Neuron (in vitro differentiated cells): ENCODE measurements around the gene LRP1.

Experiments used
- H2AFZ ChIP-seq: one replicate; pipeline ENCODE4 v1.6.1; 2013; ENCODE audit warnings: low read depth, mild to moderate bottlenecking, inconsistent platforms, low read length, moderate library complexity
- H3K27me3 ChIP-seq: one replicate; pipeline ENCODE4 v1.6.1; 2013; ENCODE audit warnings: low read length; ENCODE audit not compliant: insufficient read depth
- H3K36me3 ChIP-seq: one replicate; pipeline ENCODE4 v1.6.1; 2013; ENCODE audit warnings: low read length; ENCODE audit not compliant: insufficient read depth
- H3K4me1 ChIP-seq: one replicate; pipeline ENCODE4 v1.6.1; 2013; ENCODE audit warnings: low read length; ENCODE audit not compliant: insufficient read depth
- H3K4me3 ChIP-seq: 2 replicates; pipeline ENCODE4 v1.5.1; 2013; ENCODE audit warnings: mild to moderate bottlenecking, low read length, moderate library complexity
- H3K9me3 ChIP-seq: one replicate; pipeline ENCODE4 v1.6.1; 2013; ENCODE audit warnings: low read length

The LRP1 gene

DNA sequence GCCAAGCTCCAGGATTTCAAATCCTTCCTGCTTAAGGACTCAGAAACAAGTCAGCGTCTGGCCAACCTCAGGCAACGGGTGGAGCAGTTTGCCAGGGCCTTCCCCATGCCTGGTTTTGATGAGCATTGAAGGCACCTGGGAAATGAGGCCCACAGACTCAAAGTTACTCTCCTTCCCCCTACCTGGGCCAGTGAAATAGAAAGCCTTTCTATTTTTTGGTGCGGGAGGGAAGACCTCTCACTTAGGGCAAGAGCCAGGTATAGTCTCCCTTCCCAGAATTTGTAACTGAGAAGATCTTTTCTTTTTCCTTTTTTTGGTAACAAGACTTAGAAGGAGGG lies 105.9 kb downstream of the LRP1 start:
- Histone ChIP-seq H3K27me3 (no peaks in the 10 kb centered on the region), H2AFZ (no peak overlapping the region), H3K36me3 (peaks cover 36% of the 10 kb centered on the region), H3K9me3 (no peaks in the 10 kb centered on the region), H3K4me1 (peaks cover 19% of the 10 kb centered on the region), H3K4me3 (no peak overlapping the region)

DNA sequence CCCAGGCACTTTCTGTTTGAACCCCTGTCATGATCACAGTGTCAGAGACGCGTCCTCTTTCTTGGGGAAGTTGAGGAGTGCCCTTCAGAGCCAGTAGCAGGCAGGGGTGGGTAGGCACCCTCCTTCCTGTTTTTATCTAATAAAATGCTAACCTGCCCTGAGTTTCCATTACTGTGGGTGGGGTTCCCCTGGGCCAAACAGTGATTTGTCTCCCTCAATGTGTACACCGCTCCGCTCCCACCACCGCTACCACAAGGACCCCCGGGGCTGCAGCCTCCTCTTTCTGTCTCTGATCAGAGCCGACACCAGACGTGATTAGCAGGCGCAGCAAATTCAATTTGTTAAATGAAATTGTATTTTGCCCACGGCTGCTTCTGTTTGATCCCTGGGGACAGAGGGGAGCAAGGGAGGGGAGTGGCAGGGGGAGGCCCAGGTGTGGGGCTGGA lies 106.3 kb downstream of the LRP1 start:
- Histone ChIP-seq H2AFZ (no peak overlapping the region), H3K27me3 (no peaks in the 10 kb centered on the region), H3K4me1 (peaks cover 23% of the 10 kb centered on the region), H3K4me3 (no peak overlapping the region), H3K9me3 (no peaks in the 10 kb centered on the region), H3K36me3 (peaks cover 36% of the 10 kb centered on the region)

DNA sequence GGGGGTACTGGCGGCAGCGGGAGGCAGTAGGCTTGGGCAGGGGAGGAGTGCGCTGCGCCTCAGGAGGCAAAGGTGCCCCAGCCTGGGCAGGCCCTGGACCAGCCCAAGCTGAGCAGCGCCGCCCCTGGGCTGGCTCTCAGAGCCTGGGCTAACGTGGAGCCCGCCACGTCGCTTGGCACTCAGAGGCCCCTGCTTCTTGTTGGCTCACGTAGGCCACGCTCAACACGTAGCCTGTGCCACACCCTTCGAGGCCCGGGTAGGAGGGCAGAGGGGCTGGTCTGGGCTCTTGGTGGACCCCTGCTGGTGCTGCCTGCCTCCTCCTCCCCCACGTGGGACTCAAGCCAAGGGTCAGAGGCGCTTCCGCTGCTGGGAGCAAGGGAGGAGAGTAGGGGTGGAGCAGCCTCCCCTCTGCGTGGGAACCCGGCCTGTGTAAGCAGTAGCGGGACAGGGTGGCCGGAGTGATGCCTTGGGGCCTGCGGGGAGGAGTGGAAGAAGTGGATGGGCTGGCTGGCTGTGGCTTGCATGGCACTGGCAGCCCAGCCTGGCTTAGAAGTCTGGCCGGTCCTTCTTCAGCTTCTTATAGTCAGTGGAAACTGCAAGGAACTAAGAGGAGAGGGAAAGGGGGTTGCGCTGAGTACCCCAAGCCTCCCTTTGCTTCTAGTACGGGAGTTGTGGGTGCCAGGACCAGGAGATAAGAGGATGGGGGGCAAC lies 106.9 kb downstream of the LRP1 start:
- H3K36me3 ChIP-seq = peaks cover 36% of the 10 kb centered on the region
- no peaks in the 10 kb centered on the region for H3K27me3 ChIP-seq
- peaks cover 25% of the 10 kb centered on the region for H3K4me1 ChIP-seq
- H3K9me3 ChIP-seq = no peaks in the 10 kb centered on the region
- H3K4me3 ChIP-seq = no peak overlapping the region
- H2AFZ ChIP-seq = no peak overlapping the region

DNA sequence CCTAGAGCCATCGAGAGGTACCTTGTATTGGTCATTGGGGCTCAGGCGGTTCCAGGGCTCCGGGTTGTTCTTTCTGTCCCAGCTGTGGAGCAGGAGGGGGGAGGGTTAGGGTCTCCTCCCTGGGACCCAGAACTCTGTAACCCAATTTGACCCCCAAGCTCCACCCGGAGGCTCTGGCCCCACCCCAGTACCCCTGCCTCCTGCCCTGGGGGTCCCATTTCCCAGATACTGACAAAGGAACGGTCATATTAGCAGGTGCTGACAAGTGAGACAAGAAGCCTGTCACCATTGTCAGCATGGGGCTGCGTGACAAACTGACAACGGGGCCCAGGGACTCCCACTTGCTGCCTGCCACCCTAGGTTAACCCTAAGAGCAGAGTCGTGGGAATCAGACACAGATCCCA lies 107.4 kb downstream of the LRP1 start:
- no peaks in the 10 kb centered on the region for H3K9me3 ChIP-seq
- peaks cover 23% of the 10 kb centered on the region for H3K4me1 ChIP-seq
- H3K27me3 ChIP-seq = no peaks in the 10 kb centered on the region
- no peak overlapping the region for H3K4me3 ChIP-seq
- peaks cover 36% of the 10 kb centered on the region for H3K36me3 ChIP-seq
- H2AFZ ChIP-seq = no peak overlapping the region

DNA sequence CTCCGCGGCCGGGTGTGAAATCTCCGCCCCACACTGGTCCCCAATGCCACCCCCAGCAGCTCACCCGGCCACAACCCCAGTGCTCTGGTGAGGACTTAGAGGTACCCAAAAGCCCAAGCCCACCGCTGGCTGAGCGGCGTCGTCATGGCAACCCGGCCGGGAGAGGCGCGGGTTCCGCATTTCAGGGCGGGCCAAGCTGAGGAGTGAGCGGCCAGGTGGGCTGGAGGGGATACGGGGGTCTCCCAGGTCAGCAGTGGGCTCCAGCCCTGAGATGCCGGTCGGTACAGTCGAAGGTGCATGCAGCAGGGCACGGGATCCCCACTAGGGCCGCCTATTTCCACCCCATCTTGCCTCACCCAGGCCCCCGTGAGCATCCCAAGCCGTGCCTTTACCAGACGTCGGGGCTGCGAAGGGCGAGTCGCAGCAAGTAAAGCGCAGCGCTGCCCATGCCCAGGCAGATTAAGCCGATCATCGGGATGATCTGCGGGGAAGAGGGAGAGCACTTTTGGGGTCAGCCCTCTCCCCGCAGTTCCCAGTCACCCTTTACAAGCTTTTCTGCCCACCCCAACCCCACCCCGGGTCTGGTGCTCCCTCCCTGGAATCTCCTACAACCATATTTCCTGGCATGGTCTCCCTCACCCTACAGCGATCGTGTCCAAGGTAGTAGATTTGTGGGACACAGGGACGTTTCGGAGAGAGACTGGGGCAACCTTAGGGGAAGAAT lies 108.1 kb downstream of the LRP1 start:
- H3K4me1 ChIP-seq = peaks cover 24% of the 10 kb centered on the region
- H3K4me3 ChIP-seq = no peak overlapping the region
- peaks cover under 1% of the 10 kb centered on the region for H3K27me3 ChIP-seq
- H2AFZ ChIP-seq = no peak overlapping the region
- H3K9me3 ChIP-seq = no peaks in the 10 kb centered on the region
- H3K36me3 ChIP-seq = peaks cover 34% of the 10 kb centered on the region

DNA sequence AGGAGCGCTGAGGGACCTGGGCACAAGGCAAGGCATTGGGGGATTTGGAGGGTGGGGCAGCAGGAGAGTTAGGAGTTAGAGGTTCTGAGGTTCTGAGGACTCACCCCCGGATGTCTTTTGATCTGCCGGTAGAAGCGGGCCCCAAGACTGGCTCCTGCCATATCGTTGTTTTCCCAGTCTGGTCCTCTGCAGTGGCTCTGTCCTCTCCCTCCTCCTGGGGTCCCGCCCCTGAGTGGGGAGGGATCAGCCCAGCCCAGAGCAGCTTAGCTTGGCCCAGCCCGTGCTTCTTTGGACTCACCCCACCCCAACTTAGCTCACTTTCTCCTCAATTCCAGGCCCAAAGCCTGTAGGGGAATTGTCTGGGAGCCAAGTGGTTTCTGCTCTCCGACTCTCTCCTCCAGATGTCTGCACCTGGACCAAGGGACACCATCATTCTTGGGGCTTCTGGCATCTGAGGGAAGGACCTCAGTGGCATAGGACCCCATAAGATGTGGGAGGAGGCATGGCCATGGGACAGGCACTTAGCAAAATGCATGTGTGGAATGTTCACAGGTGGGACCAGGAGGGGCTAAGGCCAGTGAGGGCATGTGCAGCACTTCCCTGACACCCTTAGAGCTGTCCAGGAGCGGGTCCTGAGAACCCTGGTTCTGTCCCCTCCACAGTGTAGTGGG lies 108.8 kb downstream of the LRP1 start:
- Histone ChIP-seq H3K4me1 (peaks cover 31% of the 10 kb centered on the region), H3K27me3 (peaks cover 8% of the 10 kb centered on the region), H3K9me3 (no peaks in the 10 kb centered on the region), H3K4me3 (no peak overlapping the region), H3K36me3 (peaks cover 27% of the 10 kb centered on the region), H2AFZ (no peak overlapping the region)

DNA sequence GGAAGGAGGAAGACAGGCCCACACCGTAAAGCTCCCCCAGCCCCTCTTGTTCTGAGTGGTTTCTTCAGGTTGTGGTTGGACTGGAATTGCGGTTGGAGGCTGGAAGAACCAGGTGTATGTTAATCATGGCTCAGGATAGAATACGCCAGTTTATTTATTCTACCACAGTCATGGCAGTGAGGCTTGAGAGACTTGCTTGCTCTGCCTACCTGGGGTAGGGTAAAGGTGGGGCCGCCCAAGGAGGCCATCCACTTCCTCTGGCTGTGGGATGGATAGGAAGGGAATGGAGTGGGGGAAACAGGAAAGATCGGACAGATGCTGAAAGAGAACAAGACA lies 109.3 kb downstream of the LRP1 start:
- H3K4me1 ChIP-seq = peaks cover 36% of the 10 kb centered on the region
- H3K36me3 ChIP-seq = peaks cover 22% of the 10 kb centered on the region
- no peaks in the 10 kb centered on the region for H3K9me3 ChIP-seq
- H3K4me3 ChIP-seq = no peak overlapping the region
- H3K27me3 ChIP-seq = peaks cover 9% of the 10 kb centered on the region
- no peak overlapping the region for H2AFZ ChIP-seq

DNA sequence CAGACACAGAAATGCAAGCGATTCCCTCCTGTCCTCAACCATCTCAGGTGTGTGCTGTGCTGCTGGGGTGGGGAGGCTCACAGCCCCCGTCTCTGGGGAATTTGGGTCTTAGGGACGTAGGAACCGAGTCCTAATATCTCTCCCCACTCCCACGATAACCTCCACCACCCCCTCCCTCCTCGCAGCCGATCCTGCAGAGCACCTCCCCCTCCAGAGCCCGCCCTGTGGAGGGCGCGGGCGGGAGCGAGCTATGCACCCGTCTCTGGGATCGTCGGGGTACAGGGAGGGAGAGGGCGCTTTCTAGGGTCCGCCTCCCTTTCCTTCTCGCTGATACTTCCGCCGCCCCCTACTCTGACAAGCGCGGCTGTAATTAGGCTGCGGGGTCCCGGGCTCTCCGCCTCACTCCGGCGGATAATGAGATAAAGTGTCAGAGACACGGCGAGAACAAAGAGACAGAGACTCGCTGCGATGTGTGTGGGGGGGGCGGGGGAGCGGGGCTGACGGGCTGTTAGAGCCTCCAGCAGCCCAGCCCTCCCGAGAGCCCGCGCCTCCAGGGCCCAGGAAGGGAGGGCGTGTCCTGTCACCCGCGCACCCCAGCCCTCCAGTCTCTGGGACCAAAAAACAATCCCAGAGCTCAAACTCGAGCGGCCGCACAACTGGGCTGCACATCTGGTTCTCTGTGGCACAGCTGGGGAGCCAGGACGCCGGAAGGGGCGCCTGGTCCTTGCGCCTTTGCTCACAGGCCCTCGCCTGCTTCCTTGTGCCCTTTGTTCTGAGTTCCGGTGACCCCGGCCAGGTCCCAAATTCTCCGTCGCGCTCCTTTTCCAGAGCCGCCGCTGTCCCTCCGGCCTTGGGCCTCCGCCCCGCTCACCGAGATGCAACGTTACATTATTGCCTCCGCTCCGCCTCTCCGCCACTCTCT lies 109.9 kb downstream of the LRP1 start:
- peak overlapping the region; percentile 45 for H3K4me3 ChIP-seq
- H3K36me3 ChIP-seq = peaks cover 16% of the 10 kb centered on the region
- no peaks in the 10 kb centered on the region for H3K9me3 ChIP-seq
- H2AFZ ChIP-seq = peak overlapping the region; percentile 36
- peaks cover 9% of the 10 kb centered on the region for H3K27me3 ChIP-seq
- H3K4me1 ChIP-seq = peaks cover 38% of the 10 kb centered on the region

DNA sequence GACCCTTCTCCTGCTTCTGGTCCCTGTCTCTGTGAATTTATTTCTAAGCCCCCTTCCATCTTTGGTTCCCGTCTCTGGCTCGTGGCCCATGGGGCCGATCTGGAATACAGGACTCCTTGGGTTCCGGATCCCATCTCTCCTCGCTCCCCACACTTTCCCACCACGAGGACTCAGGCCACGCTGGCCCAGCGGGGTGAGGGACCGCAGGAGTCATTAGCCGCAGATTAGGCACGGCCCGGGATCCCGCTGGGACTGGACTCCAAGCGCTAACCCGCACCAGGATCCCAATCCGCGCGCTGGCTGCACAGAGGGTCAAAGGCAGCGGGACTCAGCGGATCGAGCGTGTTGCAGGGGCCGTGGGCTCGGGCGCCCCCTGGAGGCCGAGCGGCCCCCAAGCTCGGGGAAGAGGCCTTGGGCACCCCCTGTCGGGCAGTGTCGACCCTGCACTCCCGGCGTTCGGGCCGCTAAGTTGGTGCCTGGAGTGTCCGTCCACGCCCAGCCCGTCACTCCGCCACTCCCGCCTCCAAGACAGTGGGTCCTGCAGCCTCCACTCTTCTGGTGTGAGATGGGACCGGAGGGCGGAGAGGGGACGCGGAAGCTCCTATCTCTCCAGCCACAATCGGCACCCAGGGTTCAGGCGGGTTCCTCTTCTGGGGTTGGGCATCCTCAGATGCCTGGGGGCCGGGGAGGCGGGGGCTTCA lies 110.7 kb downstream of the LRP1 start:
- peaks cover 7% of the 10 kb centered on the region for H3K36me3 ChIP-seq
- peak overlapping the region; percentile 80 for H2AFZ ChIP-seq
- no peaks in the 10 kb centered on the region for H3K9me3 ChIP-seq
- peaks cover 38% of the 10 kb centered on the region for H3K4me1 ChIP-seq
- peak overlapping the region; percentile 45 for H3K4me3 ChIP-seq
- H3K27me3 ChIP-seq = peaks cover 9% of the 10 kb centered on the region

DNA sequence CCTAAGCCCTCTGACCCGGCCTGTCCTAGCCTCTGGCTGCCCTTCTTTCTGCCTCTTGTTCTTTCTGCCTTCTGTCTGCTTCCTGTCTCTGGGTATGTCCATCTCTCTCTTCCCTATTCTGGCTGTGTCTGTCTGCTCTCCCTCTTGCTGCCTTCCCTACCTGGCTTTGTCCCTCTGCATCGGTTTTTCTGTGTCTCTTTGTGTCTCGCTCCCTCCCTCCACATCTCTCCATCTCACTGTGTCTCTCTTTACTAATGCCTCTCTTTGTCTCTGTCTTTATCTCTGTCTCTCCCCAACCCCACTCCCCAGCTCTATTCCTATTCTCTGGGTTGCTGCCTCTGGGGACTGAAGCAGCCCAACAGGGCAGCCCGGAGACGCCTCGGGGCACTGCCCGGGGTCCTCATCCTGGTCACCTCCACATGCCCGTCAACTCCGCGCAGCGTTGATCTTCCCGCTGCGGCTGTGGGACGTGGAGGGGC lies 111.3 kb downstream of the LRP1 start:
- peak overlapping the region; percentile 45 for H3K4me3 ChIP-seq
- H2AFZ ChIP-seq = peak overlapping the region; percentile 80
- peaks cover 9% of the 10 kb centered on the region for H3K27me3 ChIP-seq
- no peaks in the 10 kb centered on the region for H3K9me3 ChIP-seq
- H3K4me1 ChIP-seq = peaks cover 38% of the 10 kb centered on the region
- peaks cover 1% of the 10 kb centered on the region for H3K36me3 ChIP-seq

DNA sequence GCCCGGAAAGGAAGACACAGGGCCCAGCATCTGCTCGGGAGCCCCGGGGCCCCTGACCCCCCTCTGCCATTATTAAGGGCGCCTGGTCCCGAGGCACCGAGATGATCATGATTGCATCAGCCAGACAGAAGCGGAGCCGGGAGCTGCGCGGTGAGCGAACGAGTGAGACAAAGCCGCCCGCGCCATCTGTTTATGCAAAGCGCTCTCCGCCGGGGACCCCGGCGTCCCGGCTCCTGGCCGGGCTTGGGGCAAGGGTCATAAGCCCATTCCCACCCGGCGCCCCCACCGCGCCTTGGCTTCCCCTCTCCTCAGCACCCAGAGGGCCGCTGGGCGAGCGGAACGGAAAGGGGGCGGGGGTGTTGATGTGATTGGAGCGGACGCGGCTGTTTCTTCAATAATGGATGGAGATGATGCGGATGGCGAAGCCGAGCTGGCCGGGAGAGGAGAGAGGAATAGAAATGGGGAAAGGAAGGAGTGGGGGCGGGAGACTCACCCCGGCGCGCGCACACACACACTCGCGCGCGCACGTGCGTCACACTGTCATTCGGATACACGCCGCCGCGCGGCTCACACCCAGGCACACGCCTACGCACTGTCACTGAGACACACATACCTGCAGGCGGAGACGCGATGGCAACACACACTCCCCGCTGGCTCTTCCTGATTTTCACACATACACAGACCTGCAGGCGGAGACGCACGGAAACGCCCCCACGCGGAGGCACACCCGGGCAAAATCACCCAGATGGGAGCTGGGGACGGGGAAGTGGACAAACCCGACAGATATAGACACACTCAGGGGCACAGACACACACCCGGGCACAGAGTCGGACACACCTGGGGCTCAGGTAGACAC lies 112.0 kb downstream of the LRP1 start:
- Histone ChIP-seq H3K27me3 (peaks cover 9% of the 10 kb centered on the region), H2AFZ (peak overlapping the region; percentile 80), H3K4me1 (peaks cover 38% of the 10 kb centered on the region), H3K9me3 (no peaks in the 10 kb centered on the region), H3K36me3 (no peaks in the 10 kb centered on the region), H3K4me3 (peak overlapping the region; percentile 45)
